ENCODE results near the gene PPCDC. TPM values are rescaled to one million over a fixed set of nuclear protein-coding genes. Genes with fewer than 3 reads are reported as not detected.

The PPCDC gene
- polyA plus RNA-seq (ENCODE audit: insufficient read length) = 7.4 TPM

- DNase-seq = peak; percentile 98
Measured at GRCh38 chr15:75023181-75023871, at the start of gene PPCDC. Gene PPCDC, plus strand, starts transcription at chr15:75023590. Its CDS starts 4,729 bp downstream, at chr15:75028319.

- no peak for DNase-seq
Measured at GRCh38 chr15:74976159-74976558, 47.2 kb upstream of the PPCDC start.

- no peak for DNase-seq
Measured at GRCh38 chr15:74977599-74977998, 45.8 kb upstream of the PPCDC start.

GRCh38 chr15:74978077-74978476 is 45.3 kb upstream of the PPCDC start:
- DNase-seq = no peak

- no peak for DNase-seq
Measured at GRCh38 chr15:74978503-74978902, 44.9 kb upstream of the PPCDC start.

GRCh38 chr15:74982183-74982582 is 41.2 kb upstream of the PPCDC start:
- DNase-seq = no peak

GRCh38 chr15:74983725-74984231 is 39.6 kb upstream of the PPCDC start:
- DNase-seq = no peak

- no peak for DNase-seq
Measured at GRCh38 chr15:74988007-74988800, 35.2 kb upstream of the PPCDC start.

- no peak for DNase-seq
Measured at GRCh38 chr15:74989527-74989926, 33.9 kb upstream of the PPCDC start.

- DNase-seq = no peak
Measured at GRCh38 chr15:74992619-74993018, 30.8 kb upstream of the PPCDC start.

- DNase-seq = no peak
Measured at GRCh38 chr15:74994236-74994635, 29.2 kb upstream of the PPCDC start.

- DNase-seq = no peak
Measured at GRCh38 chr15:74994685-74995084, 28.7 kb upstream of the PPCDC start.

- peak; percentile 90 for DNase-seq
Measured at GRCh38 chr15:74995182-74995778, 28.1 kb upstream of the PPCDC start, which contains the start of gene SCAMP5. Gene SCAMP5, plus strand, starts transcription at chr15:74995563. Its CDS starts 16,277 bp downstream, at chr15:75011840.

- DNase-seq = no peak
Measured at GRCh38 chr15:74995779-74996765, 27.3 kb upstream of the PPCDC start.

- no peak for DNase-seq
Measured at GRCh38 chr15:74997141-74997540, 26.2 kb upstream of the PPCDC start.

GRCh38 chr15:74997543-74997942 is 25.8 kb upstream of the PPCDC start:
- DNase-seq = no peak

- no peak for DNase-seq
Measured at GRCh38 chr15:75001310-75001709, 22.1 kb upstream of the PPCDC start.

GRCh38 chr15:75002398-75002797 is 21.0 kb upstream of the PPCDC start:
- DNase-seq = no peak

- no peak for DNase-seq
Measured at GRCh38 chr15:75007216-75007615, 16.2 kb upstream of the PPCDC start.

GRCh38 chr15:75008221-75008625 is 15.2 kb upstream of the PPCDC start:
- DNase-seq = no peak

GRCh38 chr15:75008629-75009326 is 14.6 kb upstream of the PPCDC start:
- DNase-seq = no peak

Measured in hindlimb muscle (tissue), 1 donor.